Stimulated activated CD4-positive, alpha-beta T cell treated with anti-CD3 and anti-CD28 coated beads, Interleukin-15, amount 100 ng/mL, for 1 hour (primary cell): ENCODE measurements around the gene PDP2.

Source experiments
- DNase-seq, 2 donors: peaks; one replicate each; pipeline ENCODE4 v3.0.0-alpha.2; 2020; ENCODE audit warnings: low read depth in 1 of 2, low spot score in 1 of 2

Gene PDP2

GRCh38 chr16:66935314-66936011 is 55.1 kb downstream of the PDP2 start, which contains the start of gene CES2:
CES2 (plus strand) TSS chr16:66935516; CDS start chr16:66935636, 120 bp downstream.
- DNase-seq: no peak

- no peak for DNase-seq
These were observed 56.1 kb downstream of the PDP2 start for GRCh38 chr16:66936462-66936861.

- DNase-seq: no peak
These were observed 56.7 kb downstream of the PDP2 start for GRCh38 chr16:66936889-66937554.

- no peak for DNase-seq
These were observed 57.5 kb downstream of the PDP2 start for GRCh38 chr16:66937725-66938337.

GRCh38 chr16:66939366-66939765 is 59.1 kb downstream of the PDP2 start:
- DNase-seq: no peak

- DNase-seq: no peak
These were observed 59.9 kb downstream of the PDP2 start for GRCh38 chr16:66940236-66940635.
